Heart left ventricle (tissue), 13 donors: ENCODE data around the gene HSPB6.

Source experiments
- CTCF ChIP-seq, 12 donors: fragments of 200-600 bp; sonication (generic) in 4 of 12; IDR thresholded peaks; one replicate each; pipeline versions ENCODE4 v1.5.0 to v1.8.0; 2018 to 2022; ENCODE audit warnings: antibody characterized with exemption in 12 of 12, mild to moderate bottlenecking in 5 of 12
- POLR2A ChIP-seq, 2 donors: fragments of 450-650 bp; IDR thresholded peaks; one replicate each; pipeline ENCODE4 v1.6.1; 2017; ENCODE audit warnings: antibody characterized with exemption in 2 of 2, mild to moderate bottlenecking in 2 of 2, moderate library complexity in 2 of 2
- donor health status: ischemic (EF 13 %, LVEDD 7.1; RV severe dilation, severe dysfunction).
- donor health status: DM: no; HTN: yes; CAD: no.
- donor health status: DM: no; HTN: no; CAD: no.
- donor health status: ischemic (EF 25% LVEDD 6.9; RV normal size, moderate dysfunction).
- donor health status: ischemic (EF 25% LVEDD 5.7; RV mildly dilated, moderate dysfunction).
- donor health status: ischemic (EF 35%, LVEDD 5.7; RV mildly dilated, moderate dysfunction).
- donor health status: nonischemic (EF 11% LVEDD 7.7; RV severe dilation, severe dysfunction).
- donor health status: DM: yes; HTN: yes; CAD: no.
- donor health status: PGD.
- donor health status: ischemic (EF 29% LVEDD 5.4; RV normal size, mild dysfunction).
- donor health status: nonischemic (EF 23%, LVEDD 6.1; RV moderate dilation, normal function).

GRCh38 chr19:35712567-35713505, 44.0 kb downstream of the HSPB6 start:
- no peak for TF ChIP-seq CTCF (IDR thresholded peaks at IDR 0.05)
- TF ChIP-seq POLR2A (IDR thresholded peaks at IDR 0.05), result no peak
